Neural cell (in vitro differentiated cells): ENCODE results near the gene SLC24A3.

Source experiments
- CTCF ChIP-seq: fragments of 450-650 bp; IDR thresholded peaks from 2 replicates; pipeline ENCODE4 v1.5.1; 2014; ENCODE audit warnings: antibody characterized with exemption, mild to moderate bottlenecking, moderate library complexity; ENCODE audit not compliant: poor library complexity, severe bottlenecking
- POLR2AphosphoS5 ChIP-seq: IDR thresholded peaks from 2 replicates; pipeline ENCODE4 v1.6.1; 2012

GRCh38 chr20:19416627-19417026 is 204.2 kb downstream of the SLC24A3 start:
- no peak for TF ChIP-seq CTCF
- no peak for TF ChIP-seq POLR2AphosphoS5
